H1 (cell line): Measurements from ENCODE around the gene FTSJ3. TPM values are rescaled to one million over a fixed set of nuclear protein-coding genes. Genes with fewer than 3 reads are reported as not detected.

Experiments
- CTCF ChIA-PET: fragments of 300-600 bp; sonication (Branson Sonifier 250); formaldehyde crosslinking; loops from one replicate; lab custom pipeline; 2021; ENCODE audit not compliant: partially characterized antibody; lab: Charles Lee
- POLR2A ChIA-PET: fragments of 300-600 bp; sonication (Branson Sonifier 250); formaldehyde crosslinking; loops from one replicate; lab custom pipeline; 2021; ENCODE audit warnings: inconsistent platforms; ENCODE audit not compliant: partially characterized antibody; lab: Charles Lee
- DNase-seq, 2 experiments: peaks; one replicate each; pipeline versions ENCODE4 v3.0.0 to v3.0.0-alpha.2; 2010 to 2022; ENCODE audit warnings: low spot score in 2 of 2, low read depth in 1 of 2, mixed read lengths in 1 of 2
- FAIRE-seq: peaks from 2 replicates; lab custom pipeline; 2011; peaks lifted over from hg19 to GRCh38; lab: Jason Lieb, UNC
- H2AFZ ChIP-seq: 2 replicates; pipeline ENCODE4 v1.8.1; 2012; ENCODE audit warnings: low read length, inconsistent platforms
- H2AK5ac ChIP-seq: 2 replicates; pipeline ENCODE4 v1.6.1; 2013; ENCODE audit warnings: low read depth, low read length
- H2BK120ac ChIP-seq: replicated peaks from 2 replicates; pipeline ENCODE3; 2013; ENCODE audit warnings: low read depth, low read length, inconsistent platforms
- H2BK12ac ChIP-seq: 2 replicates; pipeline ENCODE4 v1.6.1; 2013; ENCODE audit warnings: low read depth, low read length
- H2BK15ac ChIP-seq: 2 replicates; pipeline ENCODE4 v1.6.1; 2013; ENCODE audit warnings: low read length
- H2BK20ac ChIP-seq: 2 replicates; pipeline ENCODE4 v1.6.1; 2013; ENCODE audit warnings: low read length
- H2BK5ac ChIP-seq: 2 replicates; pipeline ENCODE4 v1.6.1; 2013; ENCODE audit warnings: low read depth, low read length
- H3K14ac ChIP-seq: 2 replicates; pipeline ENCODE4 v1.6.1; 2013; ENCODE audit warnings: inconsistent platforms; ENCODE audit not compliant: insufficient read length
- H3K18ac ChIP-seq: 2 replicates; pipeline ENCODE4 v1.6.1; 2013; ENCODE audit warnings: low read length; ENCODE audit errors: extremely low read depth
- H3K23ac ChIP-seq: 2 replicates; pipeline ENCODE4 v1.6.1; 2013; ENCODE audit warnings: inconsistent platforms; ENCODE audit not compliant: insufficient read length
- H3K23me2 ChIP-seq: 2 replicates; pipeline ENCODE4 v1.6.1; 2013; ENCODE audit warnings: low read depth, low read length
- H3K27ac ChIP-seq: 2 replicates; pipeline ENCODE4 v1.6.1; 2011; ENCODE audit warnings: low read depth, low read length, inconsistent platforms
- H3K27me3 ChIP-seq, 4 experiments: replicated peaks in 1 of 4; 1 replicate in 1 of 4; 2 replicates in 3 of 4; pipeline versions ENCODE4 v1.6.1 to v1.8.1; 2011 to 2013; ENCODE audit warnings: low read length in 3 of 4, mild to moderate bottlenecking in 3 of 4, inconsistent platforms in 2 of 4, mixed read lengths in 2 of 4, moderate library complexity in 1 of 4; ENCODE audit not compliant: control insufficient read depth in 3 of 4, insufficient read depth in 3 of 4; ENCODE audit errors: extremely low read depth in 1 of 4
- H3K36me3 ChIP-seq, 4 experiments: 2 replicates each; pipeline versions ENCODE4 v1.6.1 to v1.8.1; 2011 to 2013; ENCODE audit warnings: mild to moderate bottlenecking in 4 of 4, low read length in 3 of 4, moderate library complexity in 2 of 4, control low read depth in 1 of 4, inconsistent platforms in 1 of 4; ENCODE audit not compliant: insufficient read depth in 4 of 4, control insufficient read depth in 2 of 4
- H3K4ac ChIP-seq: replicated peaks from 2 replicates; pipeline ENCODE3; 2013; ENCODE audit warnings: low read length, low read depth, mixed read lengths, inconsistent platforms; ENCODE audit not compliant: insufficient read length
- H3K4me1 ChIP-seq, 4 experiments: replicated peaks in 1 of 4; 1 replicate in 1 of 4; 2 replicates in 3 of 4; pipeline versions ENCODE4 v1.6.1 to v1.8.1; 2011 to 2013; ENCODE audit warnings: low read length in 3 of 4, inconsistent platforms in 2 of 4, mixed read lengths in 1 of 4; ENCODE audit not compliant: insufficient read depth in 4 of 4, control insufficient read depth in 3 of 4
- H3K4me2 ChIP-seq, 2 experiments: 2 replicates each; pipeline versions ENCODE4 v1.6.1 to v1.8.1; 2011 to 2013; ENCODE audit warnings: low read depth in 2 of 2, low read length in 2 of 2, control low read depth in 1 of 2, inconsistent platforms in 1 of 2, mild to moderate bottlenecking in 1 of 2; ENCODE audit not compliant: insufficient read depth in 1 of 2
- H3K4me3 ChIP-seq, 4 experiments: fragments of 200-600, 300-600 bp in 1 of 4; sonication (generic), shearing (Covaris generic), sonication (Bioruptor Twin) in 1 of 4; 2 replicates each; pipeline versions ENCODE4 v1.5.1 to v1.8.1; 2011 to 2016; ENCODE audit warnings: low read length in 4 of 4, low read depth in 3 of 4, control low read depth in 2 of 4, inconsistent platforms in 2 of 4, mild to moderate bottlenecking in 2 of 4, mixed read lengths in 1 of 4, moderate library complexity in 1 of 4; ENCODE audit not compliant: insufficient read depth in 2 of 4; ENCODE audit errors: extremely low read depth in 1 of 4
- H3K56ac ChIP-seq: replicated peaks from 2 replicates; pipeline ENCODE3; 2013; ENCODE audit warnings: low read depth, mild to moderate bottlenecking, mixed read lengths, low read length, inconsistent platforms; ENCODE audit not compliant: insufficient read length
- H3K79me1 ChIP-seq: 2 replicates; pipeline ENCODE4 v1.6.1; 2013; ENCODE audit warnings: low read depth, low read length, control low read depth
- H3K79me2 ChIP-seq, 2 experiments: 2 replicates each; pipeline versions ENCODE4 v1.6.1 to v1.8.1; 2012 to 2013; ENCODE audit warnings: low read length in 2 of 2, mild to moderate bottlenecking in 2 of 2, inconsistent platforms in 1 of 2; ENCODE audit not compliant: insufficient read depth in 2 of 2, control insufficient read depth in 1 of 2
- H3K9ac ChIP-seq, 4 experiments: replicated peaks in 1 of 4; 1 replicate in 1 of 4; 2 replicates in 3 of 4; pipeline versions ENCODE4 v1.6.1 to v1.8.1; 2011 to 2013; ENCODE audit warnings: low read depth in 3 of 4, low read length in 3 of 4, control low read depth in 2 of 4, mild to moderate bottlenecking in 2 of 4, moderate library complexity in 2 of 4, inconsistent platforms in 1 of 4; ENCODE audit errors: extremely low read depth in 1 of 4
- H3K9me3 ChIP-seq, 2 experiments: 2 replicates each; pipeline versions ENCODE4 v1.6.1 to v1.8.1; 2012 to 2013; ENCODE audit warnings: mild to moderate bottlenecking in 2 of 2, moderate library complexity in 2 of 2, control low read depth in 1 of 2, inconsistent platforms in 1 of 2, low read depth in 1 of 2, low read length in 1 of 2, mixed read lengths in 1 of 2; ENCODE audit not compliant: insufficient read depth in 2 of 2
- H4K20me1 ChIP-seq, 2 experiments: replicated peaks in 1 of 2; 2 replicates each; pipeline versions ENCODE3 to v1.8.1; 2011 to 2013; ENCODE audit warnings: inconsistent platforms in 2 of 2, low read length in 2 of 2, mild to moderate bottlenecking in 1 of 2; ENCODE audit not compliant: insufficient read depth in 2 of 2, control insufficient read depth in 1 of 2
- H4K5ac ChIP-seq: 2 replicates; pipeline ENCODE4 v1.6.1; 2013; ENCODE audit warnings: low read length, low read depth, mixed read lengths, inconsistent platforms; ENCODE audit not compliant: insufficient read length
- H4K8ac ChIP-seq: 2 replicates; pipeline ENCODE4 v1.8.0; 2013; ENCODE audit warnings: mild to moderate bottlenecking, moderate library complexity, low read length, inconsistent platforms; ENCODE audit not compliant: insufficient read depth; ENCODE audit errors: extremely low read depth
- H4K91ac ChIP-seq: replicated peaks from 2 replicates; pipeline ENCODE3; 2013; ENCODE audit warnings: low read length, mixed read lengths, inconsistent platforms; ENCODE audit not compliant: insufficient read length
- ASH2L ChIP-seq: fragments of 200-600, 300-600 bp; sonication (generic); IDR thresholded peaks from one replicate; pipeline ENCODE4 v1.7.1; 2017; ENCODE audit warnings: low read length
- ATF2 ChIP-seq: IDR thresholded peaks from 2 replicates; pipeline ENCODE4 v1.6.1; 2012; ENCODE audit warnings: low read length, inconsistent platforms
- BRCA1 ChIP-seq: IDR thresholded peaks from 2 replicates; pipeline ENCODE4 v1.6.1; 2012; ENCODE audit warnings: low read depth, low read length, improper control_type of control experiment
- CHD1 ChIP-seq: IDR thresholded peaks from 2 replicates; pipeline ENCODE4 v1.6.1; 2012; ENCODE audit warnings: low read depth, low read length, improper control_type of control experiment
- CREB1 ChIP-seq: IDR thresholded peaks from 2 replicates; pipeline ENCODE4 v1.6.1; 2012; ENCODE audit warnings: inconsistent platforms
- CTCF ChIP-seq, 3 experiments: IDR thresholded peaks; 1 replicate in 2 of 3; 2 replicates in 1 of 3; pipeline versions ENCODE4 v1.5.1 to v1.6.1; 2011; ENCODE audit warnings: low read length in 3 of 3, mild to moderate bottlenecking in 3 of 3, inconsistent platforms in 2 of 3, low read depth in 1 of 3, moderate library complexity in 1 of 3; ENCODE audit not compliant: insufficient read depth in 1 of 3; ENCODE audit errors: control extremely low read depth in 1 of 3
- KDM1A ChIP-seq: fragments of 200-600, 300-600 bp; sonication (generic); IDR thresholded peaks from 2 replicates; pipeline ENCODE4 v1.7.1; 2016; ENCODE audit warnings: mild to moderate bottlenecking, low read length, borderline replicate concordance
- RFX5 ChIP-seq: IDR thresholded peaks from 2 replicates; pipeline ENCODE4 v1.6.1; 2011; ENCODE audit warnings: low read depth, low read length, improper control_type of control experiment, borderline replicate concordance
- SUZ12 ChIP-seq: fragments of 200-600 bp; sonication (generic); IDR thresholded peaks from 2 replicates; pipeline ENCODE4 v1.6.1; 2012; ENCODE audit warnings: mild to moderate bottlenecking, inconsistent platforms, low read length, moderate library complexity, mixed read lengths
- ZNF274 ChIP-seq: IDR thresholded peaks from 2 replicates; pipeline ENCODE4 v1.7.0; 2012; ENCODE audit warnings: low read length, borderline replicate concordance; ENCODE audit errors: extremely low read depth
- WGBS, 2 experiments: shearing (Covaris generic) in 1 of 2; methylation state at CpG; one replicate each; pipeline versions ENCODE4 v1.1.6 to v1.1.7; 2013 to 2015; ENCODE audit warnings: low lambda C conversion rate in 2 of 2, mixed read lengths in 2 of 2, inconsistent platforms in 1 of 2, low coverage in 1 of 2, missing lambda C conversion rate in 1 of 2; ENCODE audit not compliant: insufficient replicate concordance in 2 of 2, insufficient coverage in 1 of 2, insufficient read length in 1 of 2; ENCODE audit errors: extremely low coverage in 1 of 2, missing lambda C conversion rate in 1 of 2; 5-methylcytosine and 5-hydroxymethylcytosine counted together
- polyA plus RNA-seq, 7 experiments: library from polyadenylated mRNA; depleted of rRNA in 3 of 7; stranded (reverse) in 5 of 7; unstranded in 2 of 7; fragments of >200 nt in 5 of 7; fragments of 200-250 nt in 2 of 7; gene quantifications; 1 replicate in 5 of 7; 2 replicates in 1 of 7; 4 replicates in 1 of 7; pipeline versions ENCODE4 v1.2.1 to v1.2.3, GENCODE V29; 2011 to 2013; ENCODE audit warnings: missing spikeins in 2 of 7, mixed read lengths in 2 of 7
- total RNA-seq: library from RNA; stranded (reverse); fragmentation: NEBNext Ultra II Directional; extraction: Animal tissue kit (Norgen Biotek cat#: 25700); gene quantifications from 2 replicates; pipeline ENCODE4 v1.2.1, GENCODE V29; 2021

FTSJ3 gene
- total and polyA plus RNA-seq, 2 of the 8 experiments (the other 6 are each of a cell fraction or from before 2014, with no cell fraction given): 42.7 to 77.2 TPM

- Histone ChIP-seq H4K5ac (no peak overlapping the region), H2BK5ac (no peak overlapping the region), H3K79me1 (no peaks in the 10 kb centered on the region), H3K18ac (no peak overlapping the region), H2AK5ac (no peak overlapping the region), H3K36me3 (no peaks in the 10 kb centered on the region), H3K23me2 (peaks cover 2% of the 10 kb centered on the region), H3K9ac (no peak overlapping the region), H3K23ac (no peak overlapping the region), H4K20me1 (no peaks in the 10 kb centered on the region), H3K79me2 (no peaks in the 10 kb centered on the region), H3K27me3 (peaks cover 0 to 26% (median 24%) of the 10 kb centered on the region in 4 experiments; a peak in 6 of 7 replicates), H3K56ac (no peak overlapping the region), H2BK120ac (no peak overlapping the region), H4K91ac (no peak overlapping the region), H3K4me2 (no peak overlapping the region), H2BK12ac (no peak overlapping the region), H2BK20ac (no peak overlapping the region), H3K4me1 (no peaks in the 10 kb centered on the region), H3K9me3 (peaks cover 4 to 9% of the 10 kb centered on the region in 2 experiments; a peak in 3 of 4 replicates), H2AFZ (no peak overlapping the region; the same call in 1 of the 2 replicates), H3K14ac (no peak overlapping the region), H2BK15ac (no peak overlapping the region), H3K4me3 (no peak overlapping the region), H3K27ac (no peak overlapping the region), H3K4ac (no peak overlapping the region), H4K8ac (no peak overlapping the region)
- DNase-seq: no peak
- FAIRE-seq: no peak
- POLR2A ChIA-PET: interaction anchor here (1.3 kb wide), 1 partner anchor 8 kb away, joined by 3 read pairs; no protein-coding TSS in a partner anchor
- CTCF ChIA-PET: interaction anchor here (0.7 to 6.1 kb wide), 3 partner anchors 15 to 749 kb away, joined by 3 to 44 read pairs (median 4); no protein-coding TSS in a partner anchor
- 96% methylated on average over 8 of the region's 9 CpGs; no CpG with 5 or more reads in 1 of the 2 experiments for WGBS, 2 experiments
- no peak for TF ChIP-seq BRCA1
- no peak for TF ChIP-seq CHD1
- TF ChIP-seq ZNF274: no peak
- no peak for TF ChIP-seq SUZ12
- TF ChIP-seq CREB1: no peak
- TF ChIP-seq ASH2L: no peak
- TF ChIP-seq RFX5: no peak
- TF ChIP-seq ATF2: no peak
- TF ChIP-seq KDM1A: no peak
- no peak for TF ChIP-seq CTCF (IDR thresholded peaks at IDR 0.05; ENCODE audit: control extremely low read depth in 1 of 3, insufficient read depth in 1 of 3, low read depth in 1 of 3, low read length in 3 of 3)
These were observed 22.9 kb upstream of the FTSJ3 start for GRCh38 chr17:63850401-63850800.
